GM19035 (cell line): ENCODE data around the gene ACR.

Experiments used
- ATAC-seq: cut with Tn5 transposase; IDR thresholded peaks from one replicate; pipeline ENCODE4 v1.9.1; 2021; ENCODE audit not compliant: unreplicated experiment

Gene ACR

GRCh38 chr22:50702821-50703725 lies 34.9 kb upstream of the ACR start:
- ATAC-seq: no peak

GRCh38 chr22:50703726-50704509 lies 34.1 kb upstream of the ACR start:
- ATAC-seq: no peak

- no peak for ATAC-seq
Measured at GRCh38 chr22:50704510-50705218, 33.3 kb upstream of the ACR start.

- no peak for ATAC-seq
Measured at GRCh38 chr22:50705219-50705691, 32.7 kb upstream of the ACR start.

GRCh38 chr22:50705851-50706351 lies 32.1 kb upstream of the ACR start:
- ATAC-seq: no peak

GRCh38 chr22:50706481-50707125 lies 31.4 kb upstream of the ACR start:
- ATAC-seq: no peak

- no peak for ATAC-seq
Measured at GRCh38 chr22:50708474-50708873, 29.5 kb upstream of the ACR start.

GRCh38 chr22:50708996-50709395 lies 29.0 kb upstream of the ACR start:
- ATAC-seq: no peak

- ATAC-seq: no peak
Measured at GRCh38 chr22:50710221-50710620, 27.8 kb upstream of the ACR start.

GRCh38 chr22:50710886-50711285 lies 27.1 kb upstream of the ACR start:
- no peak for ATAC-seq

- no peak for ATAC-seq
Measured at GRCh38 chr22:50711446-50712340, 26.3 kb upstream of the ACR start.

- no peak for ATAC-seq
Measured at GRCh38 chr22:50712341-50713007, 25.5 kb upstream of the ACR start.

GRCh38 chr22:50713008-50713385 lies 25.0 kb upstream of the ACR start:
- no peak for ATAC-seq

GRCh38 chr22:50713571-50714056 lies 24.4 kb upstream of the ACR start:
- ATAC-seq: no peak

- ATAC-seq: no peak
Measured at GRCh38 chr22:50714150-50714549, 23.9 kb upstream of the ACR start.

GRCh38 chr22:50714631-50715179 lies 23.3 kb upstream of the ACR start:
- no peak for ATAC-seq

GRCh38 chr22:50715250-50715649 lies 22.8 kb upstream of the ACR start:
- no peak for ATAC-seq

- no peak for ATAC-seq
Measured at GRCh38 chr22:50715776-50716175, 22.2 kb upstream of the ACR start.
